Measurements from ENCODE around the gene SENP1.

The SENP1 gene

DNA sequence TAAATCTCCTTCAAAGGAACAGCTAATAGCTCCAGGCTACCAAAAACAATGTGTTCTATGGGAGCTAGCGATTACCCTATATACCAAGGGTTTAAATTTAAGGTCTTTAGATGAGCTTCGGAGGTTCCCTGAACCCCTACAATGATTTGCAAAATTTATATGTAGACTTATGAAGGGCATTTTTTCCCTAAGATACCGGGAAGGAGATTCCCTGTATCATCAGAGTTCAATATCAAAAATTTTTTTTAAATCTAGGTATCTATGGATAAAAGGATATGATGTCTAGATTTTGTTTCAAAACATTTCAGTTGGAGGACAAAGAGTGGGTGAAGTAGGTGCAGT lies 83.7 kb downstream of the SENP1 start:
- Histone ChIP-seq H3K4me1 (ENCODE audit: insufficient read depth, low read length) (no peaks in the 10 kb centered on the region), H3K4me3 (ENCODE audit: low read depth in 1 of 2, low read length in 2 of 2) (no peak overlapping the region), H3K27me3 (ENCODE audit: control insufficient read depth in 1 of 2, insufficient read depth in 2 of 2, low read length in 2 of 2) (no peaks in the 10 kb centered on the region), H3K36me3 (ENCODE audit: insufficient read depth, low read length) (no peaks in the 10 kb centered on the region), H3K9ac (ENCODE audit: low read length) (no peak overlapping the region), H3K27ac (ENCODE audit: low read depth, low read length) (no peak overlapping the region), H3K9me3 (ENCODE audit: low read length) (no peaks in the 10 kb centered on the region)

DNA sequence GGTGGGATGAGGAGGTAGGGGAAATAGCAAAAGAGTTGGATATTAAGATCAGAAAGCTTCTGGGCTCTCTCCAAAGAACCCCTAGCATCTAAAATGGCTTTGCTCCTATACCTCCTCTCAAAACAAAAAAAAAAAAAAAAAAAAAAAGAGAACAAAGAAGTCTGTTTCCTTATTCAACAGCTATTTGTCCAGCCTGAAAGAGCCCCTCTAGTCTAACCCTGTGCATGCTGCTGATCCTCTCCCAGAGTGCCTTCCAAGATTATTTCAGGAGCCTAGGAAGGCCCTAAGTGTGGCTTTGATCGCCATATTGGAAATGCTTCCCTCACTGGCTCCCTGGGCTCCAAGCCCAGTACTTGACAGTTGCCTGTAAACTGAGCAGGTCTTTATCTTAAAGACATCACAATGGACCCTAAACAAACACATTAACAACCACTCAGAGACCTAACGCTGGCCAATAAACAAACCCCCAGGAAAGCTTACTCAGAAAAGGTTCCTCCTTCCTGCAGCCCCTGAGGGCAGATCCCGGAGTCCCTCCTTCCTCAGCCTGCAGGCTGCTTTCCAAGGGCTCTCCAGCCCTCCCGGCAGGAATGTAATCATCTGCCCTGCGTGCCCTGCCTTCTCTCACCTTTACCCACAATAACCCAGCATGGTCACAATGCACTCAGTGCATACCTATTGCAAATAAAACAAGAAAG lies 84.2 kb downstream of the SENP1 start:
- Histone ChIP-seq H3K4me1 (ENCODE audit: insufficient read depth, low read length) (no peaks in the 10 kb centered on the region), H3K9me3 (ENCODE audit: low read length) (no peaks in the 10 kb centered on the region), H3K27ac (ENCODE audit: low read depth, low read length) (no peak overlapping the region), H3K27me3 (ENCODE audit: control insufficient read depth in 1 of 2, insufficient read depth in 2 of 2, low read length in 2 of 2) (no peaks in the 10 kb centered on the region), H3K36me3 (ENCODE audit: insufficient read depth, low read length) (no peaks in the 10 kb centered on the region), H3K4me3 (ENCODE audit: low read depth in 1 of 2, low read length in 2 of 2) (no peak overlapping the region), H3K9ac (ENCODE audit: low read length) (no peak overlapping the region)

DNA sequence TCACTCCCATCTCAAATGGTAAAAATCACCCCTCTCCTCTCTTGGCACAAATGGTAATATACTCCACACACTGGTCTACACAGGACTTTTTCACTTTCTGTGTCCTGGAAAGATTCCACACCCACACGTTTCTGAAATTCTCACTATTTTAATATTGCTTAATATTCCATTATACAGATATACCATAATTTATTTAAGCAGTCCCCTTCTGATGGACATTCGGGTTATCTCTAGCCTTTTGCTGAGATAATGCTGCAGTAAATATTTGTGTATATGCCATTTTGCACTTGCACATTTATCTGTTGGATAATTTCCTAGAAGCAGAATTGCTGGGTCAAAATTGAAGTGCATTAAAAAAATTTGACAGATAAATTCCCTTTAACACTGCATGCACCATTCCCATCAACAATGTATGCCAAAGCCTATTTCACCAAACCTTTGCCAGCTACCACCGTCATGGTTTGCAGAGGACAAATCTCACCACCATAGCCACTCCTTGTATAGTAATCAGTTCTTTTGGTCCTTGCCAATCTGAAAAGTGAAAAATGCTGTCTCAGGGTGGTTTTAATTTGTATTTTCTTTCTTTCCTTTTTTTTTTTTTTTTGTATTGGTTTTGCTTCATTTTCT lies 86.1 kb downstream of the SENP1 start:
- Histone ChIP-seq H3K27me3 (ENCODE audit: control insufficient read depth in 1 of 2, insufficient read depth in 2 of 2, low read length in 2 of 2) (no peaks in the 10 kb centered on the region), H3K4me3 (ENCODE audit: low read depth in 1 of 2, low read length in 2 of 2) (no peak overlapping the region), H3K36me3 (ENCODE audit: insufficient read depth, low read length) (no peaks in the 10 kb centered on the region), H3K4me1 (ENCODE audit: insufficient read depth, low read length) (no peaks in the 10 kb centered on the region), H3K9ac (ENCODE audit: low read length) (no peak overlapping the region), H3K9me3 (ENCODE audit: low read length) (no peaks in the 10 kb centered on the region), H3K27ac (ENCODE audit: low read depth, low read length) (no peak overlapping the region)

DNA sequence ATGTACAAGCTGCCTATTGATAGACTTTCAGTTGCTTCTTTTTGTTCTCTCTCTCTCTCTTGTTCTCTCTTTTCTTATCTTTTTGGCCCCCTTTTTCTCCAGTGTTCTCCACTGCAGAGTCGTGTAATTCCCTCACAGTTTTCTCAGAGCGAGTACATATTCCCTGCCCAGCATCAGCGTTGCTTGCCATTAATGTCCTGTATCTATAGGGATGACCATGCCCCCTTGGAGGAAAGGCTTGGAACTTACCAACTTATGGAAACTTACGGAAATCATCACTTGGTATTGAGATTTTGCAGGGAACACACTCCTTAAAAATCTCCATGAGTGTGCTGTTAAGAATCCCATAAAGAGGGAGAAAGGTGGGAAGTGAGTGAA lies 87.3 kb downstream of the SENP1 start:
- H3K4me1 ChIP-seq (ENCODE audit: insufficient read depth, low read length) = no peaks in the 10 kb centered on the region
- H3K9ac ChIP-seq (ENCODE audit: low read length) = no peak overlapping the region
- H3K9me3 ChIP-seq (ENCODE audit: low read length) = no peaks in the 10 kb centered on the region
- no peak overlapping the region for H3K4me3 ChIP-seq (ENCODE audit: low read depth in 1 of 2, low read length in 2 of 2)
- no peak overlapping the region for H3K27ac ChIP-seq (ENCODE audit: low read depth, low read length)
- no peaks in the 10 kb centered on the region for H3K36me3 ChIP-seq (ENCODE audit: insufficient read depth, low read length)
- H3K27me3 ChIP-seq (ENCODE audit: control insufficient read depth in 1 of 2, insufficient read depth in 2 of 2, low read length in 2 of 2) = no peaks in the 10 kb centered on the region

DNA sequence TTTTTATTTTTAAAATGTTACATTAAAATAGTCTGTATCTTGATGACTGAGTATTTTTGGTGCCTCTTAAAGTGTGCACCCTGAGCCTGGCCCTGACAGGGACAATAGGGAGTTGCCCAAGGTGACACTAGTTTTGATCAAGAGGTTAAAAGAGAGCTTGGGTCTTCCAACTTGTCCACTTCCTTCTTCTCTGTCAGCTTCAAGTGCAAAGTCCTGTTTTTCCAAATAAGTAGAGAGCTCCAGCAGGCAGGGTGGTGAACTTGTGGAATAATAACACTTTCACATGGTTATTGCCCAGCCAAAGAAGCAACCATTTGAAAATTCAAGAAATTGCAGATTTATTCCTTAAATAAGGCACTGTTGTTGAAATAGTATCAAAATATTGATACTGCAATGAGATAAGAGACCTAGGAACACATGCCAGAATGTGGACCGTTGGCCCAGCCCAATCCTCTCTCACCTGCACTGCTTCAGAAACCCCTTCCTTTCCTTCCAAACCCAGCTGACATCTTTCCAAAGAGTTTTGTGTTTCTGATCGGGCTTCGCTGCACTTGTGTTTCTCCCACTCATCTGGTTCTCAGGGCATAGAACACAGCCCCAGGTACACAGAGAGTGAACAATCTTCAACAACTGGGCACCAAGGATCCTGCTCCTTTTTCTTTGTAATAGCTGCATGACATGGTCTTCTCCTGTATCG lies 87.8 kb downstream of the SENP1 start:
- Histone ChIP-seq H3K9me3 (ENCODE audit: low read length) (no peaks in the 10 kb centered on the region), H3K9ac (ENCODE audit: low read length) (no peak overlapping the region), H3K4me3 (ENCODE audit: low read depth in 1 of 2, low read length in 2 of 2) (no peak overlapping the region), H3K27me3 (ENCODE audit: control insufficient read depth in 1 of 2, insufficient read depth in 2 of 2, low read length in 2 of 2) (no peaks in the 10 kb centered on the region), H3K4me1 (ENCODE audit: insufficient read depth, low read length) (no peaks in the 10 kb centered on the region), H3K36me3 (ENCODE audit: insufficient read depth, low read length) (no peaks in the 10 kb centered on the region), H3K27ac (ENCODE audit: low read depth, low read length) (no peak overlapping the region)

DNA sequence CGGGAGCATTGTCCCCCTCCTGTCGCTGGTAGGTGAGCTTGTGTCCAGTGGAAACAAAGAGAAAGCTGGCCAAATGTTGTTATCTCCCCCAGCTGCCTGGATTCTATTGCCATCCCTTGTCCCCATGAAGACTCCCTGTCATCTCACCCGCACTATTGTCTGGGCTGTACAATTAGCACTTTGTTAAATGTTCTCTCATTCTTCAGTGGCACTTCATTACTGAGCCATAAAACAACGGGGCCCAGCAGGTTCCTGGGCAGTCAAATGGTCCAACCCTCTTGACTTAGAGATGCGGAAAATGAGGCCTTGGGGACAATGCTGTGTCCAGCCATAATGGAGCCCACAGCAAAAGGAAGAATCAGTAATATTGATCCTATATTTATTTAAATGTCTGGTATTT lies 88.4 kb downstream of the SENP1 start:
- Histone ChIP-seq H3K27ac (ENCODE audit: low read depth, low read length) (no peak overlapping the region), H3K27me3 (ENCODE audit: control insufficient read depth in 1 of 2, insufficient read depth in 2 of 2, low read length in 2 of 2) (no peaks in the 10 kb centered on the region), H3K9me3 (ENCODE audit: low read length) (no peaks in the 10 kb centered on the region), H3K9ac (ENCODE audit: low read length) (no peak overlapping the region), H3K4me3 (ENCODE audit: low read depth in 1 of 2, low read length in 2 of 2) (no peak overlapping the region), H3K4me1 (ENCODE audit: insufficient read depth, low read length) (no peaks in the 10 kb centered on the region), H3K36me3 (ENCODE audit: insufficient read depth, low read length) (no peaks in the 10 kb centered on the region)

DNA sequence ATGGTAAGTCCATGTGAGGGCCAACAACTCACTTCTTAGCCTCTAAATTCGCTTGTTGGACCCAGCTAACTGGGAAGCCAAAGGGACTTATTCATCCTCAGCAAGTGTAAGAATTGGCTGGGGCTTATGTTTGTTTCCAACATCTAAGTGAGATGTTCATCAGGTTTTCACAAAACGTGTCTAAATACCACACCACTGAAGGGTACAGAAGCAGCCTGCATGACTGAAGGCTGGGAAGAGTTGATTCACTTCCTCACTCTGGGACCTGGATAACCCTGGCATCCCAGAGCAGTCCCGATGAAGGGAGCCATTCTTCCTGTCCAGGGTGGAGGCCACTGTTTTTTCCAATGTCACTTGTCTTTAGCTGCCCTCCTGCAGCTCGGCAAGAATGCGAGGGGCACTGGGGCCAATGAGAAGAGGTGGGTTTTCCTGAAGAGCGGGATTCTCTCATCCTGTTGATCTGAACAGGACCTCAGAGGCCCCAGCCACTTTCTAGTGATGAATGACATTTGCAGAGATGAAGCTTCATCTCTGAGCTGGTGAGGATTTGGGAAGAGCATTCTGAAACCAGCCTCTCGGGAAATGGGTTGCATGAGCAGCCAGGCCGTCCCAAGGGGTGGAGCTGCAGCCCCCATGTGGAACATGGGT lies 89.4 kb downstream of the SENP1 start:
- no peak overlapping the region for H3K4me3 ChIP-seq (ENCODE audit: low read depth in 1 of 2, low read length in 2 of 2)
- no peaks in the 10 kb centered on the region for H3K4me1 ChIP-seq (ENCODE audit: insufficient read depth, low read length)
- no peak overlapping the region for H3K27ac ChIP-seq (ENCODE audit: low read depth, low read length)
- H3K27me3 ChIP-seq (ENCODE audit: control insufficient read depth in 1 of 2, insufficient read depth in 2 of 2, low read length in 2 of 2) = no peaks in the 10 kb centered on the region
- H3K36me3 ChIP-seq (ENCODE audit: insufficient read depth, low read length) = no peaks in the 10 kb centered on the region
- no peak overlapping the region for H3K9ac ChIP-seq (ENCODE audit: low read length)
- no peaks in the 10 kb centered on the region for H3K9me3 ChIP-seq (ENCODE audit: low read length)

DNA sequence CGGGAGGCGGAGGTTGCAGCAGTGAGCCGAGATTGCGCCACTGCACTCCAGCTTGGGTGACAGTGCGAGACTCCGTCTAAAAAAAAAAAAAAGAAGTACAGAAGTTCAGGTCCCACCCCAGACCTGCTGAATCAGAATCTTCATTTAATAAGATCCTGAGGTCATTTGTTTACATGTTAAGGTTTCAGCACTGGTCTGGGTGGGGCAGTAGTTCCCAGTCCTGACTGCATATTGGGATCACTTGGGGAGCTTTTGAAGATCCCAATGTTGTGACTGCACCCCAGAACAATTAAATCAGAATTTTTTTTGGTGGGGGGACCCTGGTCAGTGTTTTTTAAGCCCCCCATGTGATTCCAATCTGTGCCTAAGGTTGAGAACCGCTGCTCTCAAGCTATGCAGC lies 89.9 kb downstream of the SENP1 start:
- Histone ChIP-seq H3K9ac (ENCODE audit: low read length) (no peak overlapping the region), H3K4me3 (ENCODE audit: low read depth in 1 of 2, low read length in 2 of 2) (no peak overlapping the region), H3K36me3 (ENCODE audit: insufficient read depth, low read length) (no peaks in the 10 kb centered on the region), H3K27me3 (ENCODE audit: control insufficient read depth in 1 of 2, insufficient read depth in 2 of 2, low read length in 2 of 2) (no peaks in the 10 kb centered on the region), H3K27ac (ENCODE audit: low read depth, low read length) (no peak overlapping the region), H3K9me3 (ENCODE audit: low read length) (no peaks in the 10 kb centered on the region), H3K4me1 (ENCODE audit: insufficient read depth, low read length) (no peaks in the 10 kb centered on the region)

DNA sequence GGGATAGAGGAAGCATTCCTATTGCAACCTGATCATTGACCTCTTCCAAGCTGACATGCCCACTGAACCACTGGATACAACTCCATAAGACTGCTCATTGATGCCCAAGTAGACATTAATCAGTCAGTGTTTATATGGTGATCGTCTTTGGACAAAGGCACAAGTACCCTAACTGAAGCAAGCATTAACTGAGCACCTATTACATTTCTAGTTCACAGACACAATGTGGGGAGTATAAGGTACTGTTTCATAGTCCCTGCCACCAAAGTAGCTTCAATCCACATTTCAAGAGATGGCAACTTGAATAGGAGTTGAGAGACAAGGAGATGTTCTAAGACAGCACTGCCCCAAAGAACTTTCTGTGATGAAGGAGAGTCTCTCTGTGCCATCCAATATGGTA lies 90.8 kb downstream of the SENP1 start:
- Histone ChIP-seq H3K4me1 (ENCODE audit: insufficient read depth, low read length) (no peaks in the 10 kb centered on the region), H3K4me3 (ENCODE audit: low read depth in 1 of 2, low read length in 2 of 2) (no peak overlapping the region), H3K9me3 (ENCODE audit: low read length) (no peaks in the 10 kb centered on the region), H3K27ac (ENCODE audit: low read depth, low read length) (no peak overlapping the region), H3K9ac (ENCODE audit: low read length) (no peak overlapping the region), H3K27me3 (ENCODE audit: control insufficient read depth in 1 of 2, insufficient read depth in 2 of 2, low read length in 2 of 2) (no peaks in the 10 kb centered on the region), H3K36me3 (ENCODE audit: insufficient read depth, low read length) (no peaks in the 10 kb centered on the region)

DNA sequence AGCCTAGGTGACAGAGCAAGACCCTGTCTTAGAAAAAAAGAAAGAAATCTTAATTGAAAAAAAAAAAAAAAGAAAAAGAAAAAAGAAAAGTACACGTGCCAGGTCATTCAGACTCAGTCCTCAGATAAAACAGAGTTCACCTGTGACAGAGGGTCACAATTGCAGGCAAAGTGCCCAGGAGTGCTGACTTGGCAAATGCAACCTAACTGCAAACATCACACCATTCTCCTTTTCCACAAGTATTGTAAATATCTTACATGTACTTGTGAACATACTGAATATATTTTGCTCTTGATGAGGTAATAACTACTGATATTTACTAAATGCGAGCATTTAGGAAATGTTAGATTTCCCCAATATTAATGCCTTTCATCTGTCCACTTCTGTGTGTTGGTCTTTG lies 92.6 kb downstream of the SENP1 start:
- H3K9me3 ChIP-seq (ENCODE audit: low read length) = no peaks in the 10 kb centered on the region
- no peak overlapping the region for H3K4me3 ChIP-seq (ENCODE audit: low read depth in 1 of 2, low read length in 2 of 2)
- H3K36me3 ChIP-seq (ENCODE audit: insufficient read depth, low read length) = no peaks in the 10 kb centered on the region
- no peaks in the 10 kb centered on the region for H3K4me1 ChIP-seq (ENCODE audit: insufficient read depth, low read length)
- H3K27ac ChIP-seq (ENCODE audit: low read depth, low read length) = no peak overlapping the region
- no peak overlapping the region for H3K9ac ChIP-seq (ENCODE audit: low read length)
- peaks cover 0 to 6% of the 10 kb centered on the region in 2 donors for H3K27me3 ChIP-seq (ENCODE audit: control insufficient read depth in 1 of 2, insufficient read depth in 2 of 2, low read length in 2 of 2)

DNA sequence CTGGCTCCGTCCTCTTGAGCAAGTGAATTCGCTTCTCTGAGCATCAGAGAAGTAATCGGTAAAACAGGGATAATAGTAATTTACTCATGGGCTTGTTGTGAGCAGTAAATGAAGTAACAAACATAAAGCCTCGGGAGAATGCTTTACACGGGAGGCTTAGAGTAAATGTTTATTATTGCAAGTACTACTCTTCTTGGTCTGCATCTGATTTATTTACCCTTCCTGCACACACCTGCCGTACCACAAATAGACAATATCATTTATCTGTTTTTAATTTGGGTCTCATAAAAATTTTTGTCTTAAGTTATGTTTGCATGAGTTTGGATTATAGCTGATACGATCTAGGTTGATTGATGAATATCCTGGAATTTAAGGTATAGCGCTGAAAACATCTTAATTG lies 93.8 kb downstream of the SENP1 start:
- Histone ChIP-seq H3K4me1 (ENCODE audit: insufficient read depth, low read length) (no peaks in the 10 kb centered on the region), H3K4me3 (ENCODE audit: low read depth in 1 of 2, low read length in 2 of 2) (no peak overlapping the region), H3K27me3 (ENCODE audit: control insufficient read depth in 1 of 2, insufficient read depth in 2 of 2, low read length in 2 of 2) (peaks cover 0 to 6% of the 10 kb centered on the region in 2 donors), H3K9ac (ENCODE audit: low read length) (no peak overlapping the region), H3K9me3 (ENCODE audit: low read length) (no peaks in the 10 kb centered on the region), H3K36me3 (ENCODE audit: insufficient read depth, low read length) (no peaks in the 10 kb centered on the region), H3K27ac (ENCODE audit: low read depth, low read length) (no peak overlapping the region)

Data from muscle layer of colon (tissue), 2 donors.